Fibroblast of lung (primary cell): ENCODE results near the gene MED10. TPM values are rescaled to one million over a fixed set of nuclear protein-coding genes. Genes with fewer than 3 reads are reported as not detected.

Experiments
- DNase-seq, 2 donors: peaks; one replicate each; pipeline versions ENCODE4 v3.0.0 to v3.0.0-alpha.2; 2010; ENCODE audit warnings: low read depth in 2 of 2
- H2AFZ ChIP-seq: 2 replicates; pipeline ENCODE4 v1.5.1; 2012; ENCODE audit warnings: low read length, control low read depth, inconsistent platforms
- H3K27ac ChIP-seq: 2 replicates; pipeline ENCODE4 v1.5.1; 2011; ENCODE audit warnings: low read length, control low read depth; ENCODE audit not compliant: insufficient read depth
- H3K27me3 ChIP-seq: 2 replicates; pipeline ENCODE4 v1.5.1; 2011; ENCODE audit warnings: mild to moderate bottlenecking, low read length; ENCODE audit not compliant: control insufficient read depth, insufficient read depth
- H3K36me3 ChIP-seq: 2 replicates; pipeline ENCODE4 v1.5.1; 2011; ENCODE audit warnings: low read length; ENCODE audit not compliant: control insufficient read depth, insufficient read depth
- H3K4me1 ChIP-seq: 2 replicates; pipeline ENCODE4 v1.5.1; 2011; ENCODE audit warnings: low read length; ENCODE audit not compliant: control insufficient read depth, insufficient read depth; ENCODE audit errors: extremely low read depth
- H3K4me2 ChIP-seq: 2 replicates; pipeline ENCODE4 v1.5.1; 2011; ENCODE audit warnings: low read length, control low read depth; ENCODE audit not compliant: insufficient read depth; ENCODE audit errors: extremely low read depth
- H3K4me3 ChIP-seq, 4 experiments: fragments of 200-600 bp in 1 of 4; sonication (generic) in 1 of 4; replicated peaks in 1 of 4; 2 replicates each; pipeline ENCODE4 v1.5.1; 2011 to 2016; ENCODE audit warnings: low read length in 4 of 4, low read depth in 3 of 4, mild to moderate bottlenecking in 3 of 4, control low read depth in 2 of 4, inconsistent platforms in 1 of 4, mixed read lengths in 1 of 4; ENCODE audit not compliant: insufficient read depth in 1 of 4; ENCODE audit errors: control extremely low read depth in 1 of 4
- H3K79me2 ChIP-seq: 2 replicates; pipeline ENCODE4 v1.5.1; 2012; ENCODE audit warnings: mild to moderate bottlenecking, low read length, inconsistent platforms; ENCODE audit not compliant: control insufficient read depth, insufficient read depth
- H3K9ac ChIP-seq: 2 replicates; pipeline ENCODE4 v1.5.1; 2011; ENCODE audit warnings: mild to moderate bottlenecking, low read length, control low read depth; ENCODE audit not compliant: insufficient read depth
- H3K9me3 ChIP-seq: 2 replicates; pipeline ENCODE4 v1.5.1; 2012; ENCODE audit warnings: low read depth, low read length; ENCODE audit not compliant: control insufficient read depth, insufficient read depth
- H4K20me1 ChIP-seq: 2 replicates; pipeline ENCODE4 v1.5.1; 2011; ENCODE audit warnings: low read length; ENCODE audit not compliant: control insufficient read depth, insufficient read depth; ENCODE audit errors: extremely low read depth
- CTCF ChIP-seq, 2 donors: IDR thresholded peaks in 1 of 2; conservative IDR thresholded peaks in 1 of 2; 1 replicate in 1 of 2; 2 replicates in 1 of 2; pipeline ENCODE4 v1.5.1; 2011 to 2012; ENCODE audit warnings: low read length in 2 of 2, control low read depth in 1 of 2, inconsistent platforms in 1 of 2, low read depth in 1 of 2, mild to moderate bottlenecking in 1 of 2
- EZH2 ChIP-seq: IDR thresholded peaks from 2 replicates; pipeline ENCODE4 v1.5.1; 2012; ENCODE audit warnings: low read length, control low read depth, mild to moderate bottlenecking; ENCODE audit errors: missing control alignments
- polyA plus RNA-seq, 2 donors: library from polyadenylated mRNA; depleted of rRNA in 1 of 2; stranded (reverse) in 1 of 2; unstranded in 1 of 2; fragments of >200 nt; gene quantifications; 2 replicates each; pipeline ENCODE4 v1.2.1, GENCODE V29; 2011 to 2012; ENCODE audit warnings: missing spikeins in 1 of 2
- total RNA-seq: library from RNA; depleted of rRNA; stranded (reverse); fragments of >200 nt; gene quantifications from 2 replicates; pipeline ENCODE4 v1.2.1, GENCODE V29; 2014

Gene MED10
- total and polyA plus RNA-seq, 2 donors (not counting 1 experiment from before 2014, with no cell fraction given), result 13.5 to 52.9 TPM

- Histone ChIP-seq H4K20me1 (no peaks in the 10 kb centered on the region), H3K9me3 (no peaks in the 10 kb centered on the region), H3K27me3 (peaks cover 2% of the 10 kb centered on the region), H3K27ac (no peak overlapping the region), H3K9ac (no peak overlapping the region), H3K4me1 (no peaks in the 10 kb centered on the region), H2AFZ (no peak overlapping the region), H3K4me2 (no peak overlapping the region), H3K4me3 (no peak overlapping the region), H3K79me2 (no peaks in the 10 kb centered on the region), H3K36me3 (no peaks in the 10 kb centered on the region)
- DNase-seq, result no peak
- no peak for TF ChIP-seq EZH2
- no peak for TF ChIP-seq CTCF (conservative IDR thresholded peaks at IDR 0.05 in 1 of 2, IDR thresholded peaks at IDR 0.05 in 1 of 2; ENCODE audit: low read depth in 1 of 2, low read length in 2 of 2)
Observed at GRCh38 chr5:6411141-6411540, 32.8 kb upstream of the MED10 start.

GRCh38 chr5:6410421-6410820 is 32.1 kb upstream of the MED10 start:
- no peaks in the 10 kb centered on the region for H4K20me1 ChIP-seq
- H3K9ac ChIP-seq, result no peak overlapping the region
- H3K27me3 ChIP-seq, result peaks cover 2% of the 10 kb centered on the region
- no peak overlapping the region for H3K27ac ChIP-seq
- no peaks in the 10 kb centered on the region for H3K9me3 ChIP-seq
- no peaks in the 10 kb centered on the region for H3K79me2 ChIP-seq
- H3K4me3 ChIP-seq, result no peak overlapping the region
- no peaks in the 10 kb centered on the region for H3K36me3 ChIP-seq
- H3K4me2 ChIP-seq, result no peak overlapping the region
- no peaks in the 10 kb centered on the region for H3K4me1 ChIP-seq
- no peak overlapping the region for H2AFZ ChIP-seq
- DNase-seq, result no peak
- TF ChIP-seq CTCF (conservative IDR thresholded peaks at IDR 0.05 in 1 of 2, IDR thresholded peaks at IDR 0.05 in 1 of 2; ENCODE audit: low read depth in 1 of 2, low read length in 2 of 2) (no peak), EZH2 (no peak)

- H3K9ac ChIP-seq, result no peak overlapping the region
Observed at GRCh38 chr5:6408627-6409446, 30.5 kb upstream of the MED10 start.

More at GRCh38 chr5:6408627-6409446, 30.5 kb upstream of the MED10 start:
- H3K79me2 ChIP-seq, result no peaks in the 10 kb centered on the region
- no peak overlapping the region for H3K27ac ChIP-seq
- H3K9me3 ChIP-seq, result no peaks in the 10 kb centered on the region
- no peaks in the 10 kb centered on the region for H3K36me3 ChIP-seq
- DNase-seq, result no peak
- H3K4me3 ChIP-seq, result no peak overlapping the region
- peaks cover 2% of the 10 kb centered on the region for H3K27me3 ChIP-seq
- no peak overlapping the region for H2AFZ ChIP-seq
- no peak overlapping the region for H3K4me2 ChIP-seq
- no peaks in the 10 kb centered on the region for H3K4me1 ChIP-seq
- TF ChIP-seq EZH2, result no peak
- TF ChIP-seq CTCF (conservative IDR thresholded peaks at IDR 0.05 in 1 of 2, IDR thresholded peaks at IDR 0.05 in 1 of 2; ENCODE audit: low read depth in 1 of 2, low read length in 2 of 2), result no peak
- no peaks in the 10 kb centered on the region for H4K20me1 ChIP-seq
